OCI-LY7 (cell line): ENCODE measurements around the gene FDXR. TPM values are rescaled to one million over a fixed set of nuclear protein-coding genes. Genes with fewer than 3 reads are reported as not detected.

Source experiments
- BruUV-seq: library from RNA; stranded (reverse); fragments of 400-500 nt; replicated peaks from 2 replicates; lab custom pipeline; 2021; lab: Mats Ljungman, UMichigan
- CTCF ChIA-PET: fragments of 300-600 bp; sonication (Branson Sonifier 250); formaldehyde crosslinking; loops from one replicate; lab custom pipeline; 2022; ENCODE audit warnings: antibody characterized with exemption; ENCODE audit not compliant: unreplicated experiment; lab: Charles Lee
- POLR2A ChIA-PET: fragments of 300-600 bp; sonication (Branson Sonifier 250); formaldehyde crosslinking; loops from one replicate; lab custom pipeline; 2022; ENCODE audit warnings: antibody characterized with exemption; lab: Charles Lee
- DNase-seq: peaks from one replicate; pipeline ENCODE4 v3.0.0-alpha.2; 2015; ENCODE audit warnings: low spot score
- H2AFZ ChIP-seq: fragments of 200-600 bp; sonication (generic), shearing (Covaris generic); 2 replicates; pipeline ENCODE4 v1.6.1; 2014; ENCODE audit warnings: mild to moderate bottlenecking, antibody characterized with exemption, low read length, moderate library complexity
- H3K27ac ChIP-seq: fragments of 200-600 bp; sonication (generic); 2 replicates; pipeline ENCODE4 v1.5.1; 2014; ENCODE audit warnings: mixed run types, low read depth, mild to moderate bottlenecking, moderate library complexity, low read length, inconsistent platforms; ENCODE audit not compliant: poor library complexity, severe bottlenecking
- H3K36me3 ChIP-seq: fragments of 200-600 bp; sonication (generic); 2 replicates; pipeline ENCODE4 v1.6.1; 2014; ENCODE audit warnings: mild to moderate bottlenecking, antibody characterized with exemption, low read length, moderate library complexity, mixed read lengths; ENCODE audit not compliant: insufficient read depth
- H3K4me1 ChIP-seq: fragments of 200-600 bp; sonication (generic); 2 replicates; pipeline ENCODE4 v1.5.1; 2014; ENCODE audit warnings: mild to moderate bottlenecking, low read length; ENCODE audit not compliant: insufficient read depth, poor library complexity, severe bottlenecking
- H3K4me2 ChIP-seq: fragments of 200-600 bp; sonication (generic); 2 replicates; pipeline ENCODE4 v1.6.1; 2014; ENCODE audit warnings: mild to moderate bottlenecking, low read length
- H3K4me3 ChIP-seq: fragments of 200-600 bp; sonication (generic); 2 replicates; pipeline ENCODE4 v1.5.1; 2014; ENCODE audit warnings: mild to moderate bottlenecking, low read depth, low read length; ENCODE audit not compliant: poor library complexity, severe bottlenecking
- H3K79me2 ChIP-seq: fragments of 200-600 bp; sonication (generic); 2 replicates; pipeline ENCODE4 v1.6.1; 2016; ENCODE audit warnings: low read depth, mild to moderate bottlenecking, low read length, moderate library complexity, mixed read lengths; ENCODE audit not compliant: insufficient read depth
- H3K9me2 ChIP-seq: fragments of 200-600 bp; sonication (generic); 2 replicates; pipeline ENCODE4 v1.6.1; 2016; ENCODE audit warnings: mild to moderate bottlenecking, low read length, mixed read lengths; ENCODE audit not compliant: insufficient read depth
- H3K9me3 ChIP-seq: fragments of 200-600 bp; sonication (generic); 2 replicates; pipeline ENCODE4 v1.6.1; 2014; ENCODE audit warnings: mild to moderate bottlenecking, mixed run types, low read length, mixed read lengths
- H4K20me1 ChIP-seq: fragments of 200-600 bp; sonication (generic); 2 replicates; pipeline ENCODE4 v1.6.1; 2014; ENCODE audit warnings: mild to moderate bottlenecking, antibody characterized with exemption, low read length, moderate library complexity, mixed read lengths; ENCODE audit not compliant: insufficient read depth
- EZH2phosphoT487 ChIP-seq: fragments of 200-600 bp; sonication (generic); IDR thresholded peaks from 2 replicates; pipeline ENCODE4 v1.6.1; 2018; ENCODE audit warnings: low read depth, borderline replicate concordance, mild to moderate bottlenecking, mixed run types, antibody characterized with exemption, low read length, moderate library complexity, mixed read lengths
- intact Hi-C: fragments of 100-400 bp; cut with micrococcal nuclease; formaldehyde crosslinking; loops from one replicate; pipeline ENCODE4 v1.10.0; 2022; ENCODE audit not compliant: unreplicated experiment
- total RNA-seq, 2 experiments: library from RNA; depleted of rRNA in 1 of 2; stranded (reverse); fragments of >200 nt in 1 of 2; shearing (Covaris generic) in 1 of 2; gene quantifications; 2 replicates each; pipeline ENCODE4 v1.2.3, GENCODE V29; 2014 to 2022
- TF ChIP-seq, protein P1 (sequence below): fragments of 200-600 bp; sonication (generic); conservative IDR thresholded peaks from 2 replicates; pipeline ENCODE4 v1.5.1; 2014; ENCODE audit warnings: mild to moderate bottlenecking, antibody characterized with exemption, low read length, moderate library complexity, mixed read lengths

The FDXR gene
- total RNA-seq, 2 experiments from 2014 or later = 12.2 to 18.3 TPM

DNA sequence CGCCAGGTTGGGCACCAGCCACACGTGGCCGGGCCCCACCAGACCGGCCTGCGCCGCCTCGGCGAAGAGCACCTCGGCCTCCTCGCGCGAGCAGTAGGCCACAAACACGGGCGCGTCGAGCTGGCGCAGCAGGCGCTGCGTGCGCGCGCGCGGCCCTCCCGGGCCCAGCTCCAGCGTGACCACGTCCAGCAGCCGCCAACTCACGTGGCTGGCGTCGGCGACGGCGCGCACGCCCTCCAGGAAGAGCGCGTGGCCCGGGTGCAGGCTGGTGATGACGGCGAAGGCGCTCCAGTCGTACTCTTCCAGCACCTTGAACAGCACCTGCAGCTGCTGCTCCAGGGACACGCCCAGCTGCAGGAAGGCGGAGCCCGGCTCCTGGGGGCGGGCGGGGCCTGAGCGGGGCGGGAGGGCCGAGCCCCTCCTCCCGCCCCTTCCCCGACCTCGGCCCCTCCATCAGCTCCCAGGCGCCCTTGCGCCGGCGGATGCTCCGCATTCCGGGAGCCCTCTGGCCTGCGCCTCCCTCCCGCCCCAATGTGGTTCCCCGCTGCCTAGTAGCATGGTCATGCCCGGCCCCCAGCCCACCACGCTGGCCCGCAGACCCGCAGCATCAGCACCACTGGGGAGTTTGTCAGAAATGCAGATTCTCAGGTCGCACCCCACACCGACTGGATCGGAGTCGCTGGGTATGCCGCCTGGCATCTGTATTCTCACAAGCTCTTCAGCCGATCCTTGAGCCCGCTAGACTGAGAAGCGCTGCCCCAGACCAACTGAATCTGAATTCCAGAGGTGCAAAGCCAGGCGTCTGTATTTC, 20.4 kb downstream of the FDXR start:
- H3K4me1 ChIP-seq = peaks cover 11% of the 10 kb centered on the region
- TF ChIP-seq EZH2phosphoT487 = no peak
- TF ChIP-seq, protein P1, sequence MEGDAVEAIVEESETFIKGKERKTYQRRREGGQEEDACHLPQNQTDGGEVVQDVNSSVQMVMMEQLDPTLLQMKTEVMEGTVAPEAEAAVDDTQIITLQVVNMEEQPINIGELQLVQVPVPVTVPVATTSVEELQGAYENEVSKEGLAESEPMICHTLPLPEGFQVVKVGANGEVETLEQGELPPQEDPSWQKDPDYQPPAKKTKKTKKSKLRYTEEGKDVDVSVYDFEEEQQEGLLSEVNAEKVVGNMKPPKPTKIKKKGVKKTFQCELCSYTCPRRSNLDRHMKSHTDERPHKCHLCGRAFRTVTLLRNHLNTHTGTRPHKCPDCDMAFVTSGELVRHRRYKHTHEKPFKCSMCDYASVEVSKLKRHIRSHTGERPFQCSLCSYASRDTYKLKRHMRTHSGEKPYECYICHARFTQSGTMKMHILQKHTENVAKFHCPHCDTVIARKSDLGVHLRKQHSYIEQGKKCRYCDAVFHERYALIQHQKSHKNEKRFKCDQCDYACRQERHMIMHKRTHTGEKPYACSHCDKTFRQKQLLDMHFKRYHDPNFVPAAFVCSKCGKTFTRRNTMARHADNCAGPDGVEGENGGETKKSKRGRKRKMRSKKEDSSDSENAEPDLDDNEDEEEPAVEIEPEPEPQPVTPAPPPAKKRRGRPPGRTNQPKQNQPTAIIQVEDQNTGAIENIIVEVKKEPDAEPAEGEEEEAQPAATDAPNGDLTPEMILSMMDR = no peak
- no peaks in the 10 kb centered on the region for H3K79me2 ChIP-seq
- CTCF ChIA-PET = interaction anchor here (0.6 kb wide), 1 partner anchor 103 kb away, joined by 3 read pairs; no protein-coding TSS in a partner anchor
- H3K4me3 ChIP-seq = peak overlapping the region; percentile 65
- H3K4me2 ChIP-seq = peak overlapping the region; percentile 75
- peak overlapping the region; percentile 76; the same call in 1 of the 2 replicates for H2AFZ ChIP-seq
- intact Hi-C loops = no loop called here
- no peaks in the 10 kb centered on the region for H3K9me3 ChIP-seq
- H4K20me1 ChIP-seq = no peaks in the 10 kb centered on the region
- no TSS peak for BruUV-seq
- no peaks in the 10 kb centered on the region for H3K9me2 ChIP-seq
- POLR2A ChIA-PET = interaction anchor here (0.5 to 1.4 kb wide), 8 partner anchors 13 to 1014 kb away, joined by 3 to 4 read pairs (median 3); partner anchors contain the start of gene FDXR
- no peak overlapping the region for H3K27ac ChIP-seq
- H3K36me3 ChIP-seq = no peaks in the 10 kb centered on the region
- peak; percentile 79 for DNase-seq

- intact Hi-C loops = no loop called here
- Histone ChIP-seq H3K4me1 (peaks cover 11% of the 10 kb centered on the region), H3K4me2 (no peak overlapping the region), H3K4me3 (no peak overlapping the region), H3K27ac (no peak overlapping the region), H4K20me1 (no peaks in the 10 kb centered on the region), H3K79me2 (no peaks in the 10 kb centered on the region), H2AFZ (no peak overlapping the region), H3K36me3 (no peaks in the 10 kb centered on the region), H3K9me2 (no peaks in the 10 kb centered on the region), H3K9me3 (no peaks in the 10 kb centered on the region)
- TF ChIP-seq, protein P1 = no peak
- TF ChIP-seq EZH2phosphoT487 = no peak
- CTCF ChIA-PET = interaction anchor here (0.6 kb wide), 1 partner anchor 102 kb away, joined by 3 read pairs; no protein-coding TSS in a partner anchor
- POLR2A ChIA-PET = interaction anchor here (0.6 to 1.4 kb wide), 5 partner anchors 19 to 1015 kb away, joined by 3 read pairs; partner anchors contain the start of gene FDXR
- DNase-seq = no peak
- no TSS peak for BruUV-seq
Observed at GRCh38 chr17:74851612-74852236, 21.1 kb downstream of the FDXR start.
